Panc1 (cell line): ENCODE results near the gene QSOX1. TPM values are rescaled to one million over a fixed set of nuclear protein-coding genes. Genes with fewer than 3 reads are reported as not detected.

ENCODE experiments used
- ATAC-seq: fragments of 200-7000 bp; cut with Tn5 transposase; 2 replicates; pipeline ENCODE4 v1.9.1; 2020; ENCODE audit warnings: mild to moderate bottlenecking, moderate library complexity
- BruUV-seq: library from RNA; stranded (reverse); fragments of 400-500 nt; replicated peaks from 2 replicates; lab custom pipeline; 2021; lab: Mats Ljungman, UMichigan
- CTCF ChIA-PET: fragments of 300-600 bp; sonication (Branson Sonifier 250); formaldehyde crosslinking; loops from one replicate; lab custom pipeline; 2022; ENCODE audit warnings: antibody characterized with exemption; lab: Charles Lee
- POLR2A ChIA-PET: fragments of 300-600 bp; sonication (Branson Sonifier 250); formaldehyde crosslinking; loops from one replicate; lab custom pipeline; 2022; ENCODE audit warnings: antibody characterized with exemption; lab: Charles Lee
- DNase-seq: peaks from one replicate; pipeline ENCODE4 v3.0.0-alpha.2; 2010; ENCODE audit warnings: low read depth, low spot score
- H3K27ac ChIP-seq: 2 replicates; pipeline ENCODE4 v1.5.1; 2011; ENCODE audit warnings: mild to moderate bottlenecking, low read length, inconsistent platforms
- H3K27me3 ChIP-seq: fragments of 200-500 bp; sonication (Bioruptor generic); 2 replicates; pipeline ENCODE4 v1.6.0; 2014; ENCODE audit warnings: low read length, inconsistent platforms; ENCODE audit not compliant: control insufficient read depth, insufficient read depth
- H3K36me3 ChIP-seq: fragments of 200-500 bp; sonication (Bioruptor generic); 2 replicates; pipeline ENCODE4 v1.5.1; 2014; ENCODE audit warnings: inconsistent platforms, mild to moderate bottlenecking, low read length, moderate library complexity; ENCODE audit not compliant: control insufficient read depth, insufficient read depth
- H3K4me1 ChIP-seq: 2 replicates; pipeline ENCODE4 v1.5.1; 2011; ENCODE audit warnings: inconsistent platforms, mild to moderate bottlenecking, low read length, moderate library complexity; ENCODE audit not compliant: control insufficient read depth, insufficient read depth
- H3K4me3 ChIP-seq, 2 experiments: 2 replicates each; pipeline ENCODE4 v1.5.1; 2011 to 2012; ENCODE audit warnings: low read depth in 2 of 2, low read length in 2 of 2, mild to moderate bottlenecking in 2 of 2, inconsistent platforms in 1 of 2, moderate library complexity in 1 of 2
- H3K9me3 ChIP-seq: fragments of 200-500 bp; sonication (Bioruptor generic); 2 replicates; pipeline ENCODE4 v1.5.1; 2014; ENCODE audit warnings: low read depth, mild to moderate bottlenecking, inconsistent platforms, low read length, moderate library complexity; ENCODE audit not compliant: control insufficient read depth, insufficient read depth
- CTCF ChIP-seq: fragments of 450-650 bp; IDR thresholded peaks from 2 replicates; pipeline ENCODE4 v1.5.1; 2017; ENCODE audit warnings: mild to moderate bottlenecking
- POLR2AphosphoS5 ChIP-seq: IDR thresholded peaks from 2 replicates; pipeline ENCODE4 v1.6.1; 2012; ENCODE audit warnings: mild to moderate bottlenecking, low read depth, low read length, moderate library complexity
- REST ChIP-seq, 2 experiments: IDR thresholded peaks; 2 replicates each; pipeline ENCODE4 v1.6.1; 2011 to 2012; ENCODE audit warnings: low read depth in 2 of 2, control low read depth in 1 of 2, low read length in 1 of 2, mild to moderate bottlenecking in 1 of 2, moderate library complexity in 1 of 2; ENCODE audit not compliant: insufficient read depth in 1 of 2
- SIN3A ChIP-seq: IDR thresholded peaks from 2 replicates; pipeline ENCODE4 v1.6.1; 2012; ENCODE audit warnings: low read depth, mild to moderate bottlenecking, low read length, moderate library complexity, borderline replicate concordance; ENCODE audit not compliant: insufficient read depth
- TCF7L2 ChIP-seq: IDR thresholded peaks from 2 replicates; pipeline ENCODE4 v1.6.1; 2011; ENCODE audit warnings: mild to moderate bottlenecking, low read depth, low read length, inconsistent platforms
- in situ Hi-C: cut with HindIII; loops from 2 replicates; pipeline ENCODE4 v1.10.0; 2016; ENCODE audit warnings: low sequenced_read_pairs, low pct_unique_long_range_greater_than_20kb
- intact Hi-C: fragments of 100-400 bp; cut with micrococcal nuclease; formaldehyde crosslinking; loops from one replicate; pipeline ENCODE4 v1.10.0; 2022; ENCODE audit not compliant: unreplicated experiment
- total RNA-seq: library from RNA; stranded (reverse); gene quantifications from one replicate; pipeline ENCODE4 v1.2.1, GENCODE V29; 2021; ENCODE audit not compliant: unreplicated experiment

The QSOX1 gene
- total RNA-seq, 1 experiment from 2014 or later: 152 TPM

- CTCF ChIA-PET: no interaction called here
- Histone ChIP-seq H3K9me3 (no peaks in the 10 kb centered on the region), H3K4me3 (no peak overlapping the region), H3K27me3 (no peaks in the 10 kb centered on the region), H3K36me3 (peaks cover 2% of the 10 kb centered on the region; the same call in 1 of the 2 replicates), H3K27ac (no peak overlapping the region), H3K4me1 (peaks cover 27% of the 10 kb centered on the region)
- ATAC-seq (no peak), DNase-seq (no peak)
- intact Hi-C loops (no loop called here), in situ Hi-C loops (no loop called here)
- no TSS peak for BruUV-seq
- no peak for TF ChIP-seq SIN3A
- TF ChIP-seq TCF7L2: no peak
- no peak for TF ChIP-seq REST (IDR thresholded peaks at IDR 0.05; ENCODE audit: insufficient read depth in 1 of 2, low read depth in 2 of 2, low read length in 1 of 2)
- TF ChIP-seq POLR2AphosphoS5: no peak
- no peak for TF ChIP-seq CTCF
- POLR2A ChIA-PET: no interaction called here
These were observed 2.9 kb downstream of the QSOX1 start for GRCh38 chr1:180157576-180158057.

GRCh38 chr1:180158149-180159147 is 3.8 kb downstream of the QSOX1 start:
- DNase-seq (no peak), ATAC-seq (no peak)
- H3K27me3 ChIP-seq: no peaks in the 10 kb centered on the region
- H3K4me3 ChIP-seq: no peak overlapping the region
- ChIA-PET POLR2A (no interaction called here), CTCF (no interaction called here)
- peaks cover 2% of the 10 kb centered on the region for H3K36me3 ChIP-seq
- TF ChIP-seq SIN3A (no peak), POLR2AphosphoS5 (no peak)
- BruUV-seq: no TSS peak
- intact Hi-C loops: no loop called here
- peaks cover 27% of the 10 kb centered on the region for H3K4me1 ChIP-seq
- no peak overlapping the region for H3K27ac ChIP-seq
- H3K9me3 ChIP-seq: no peaks in the 10 kb centered on the region
- in situ Hi-C loops: no loop called here

- H3K27ac ChIP-seq: no peak overlapping the region
- H3K36me3 ChIP-seq: no peaks in the 10 kb centered on the region; the same call in none of the 2 replicates
- TF ChIP-seq REST (IDR thresholded peaks at IDR 0.05; ENCODE audit: insufficient read depth in 1 of 2, low read depth in 2 of 2, low read length in 1 of 2) (no peak), CTCF (no peak), POLR2AphosphoS5 (no peak), SIN3A (no peak), TCF7L2 (no peak)
- H3K9me3 ChIP-seq: no peaks in the 10 kb centered on the region
- ChIA-PET POLR2A (no interaction called here), CTCF (no interaction called here)
- no peak overlapping the region for H3K4me3 ChIP-seq
- BruUV-seq: no TSS peak
- DNase-seq: no peak
- H3K27me3 ChIP-seq: no peaks in the 10 kb centered on the region
- no peak for ATAC-seq
- H3K4me1 ChIP-seq: peaks cover 23% of the 10 kb centered on the region
- in situ Hi-C loops: no loop called here
- intact Hi-C loops: no loop called here
These were observed 5.7 kb downstream of the QSOX1 start for GRCh38 chr1:180160357-180160756.
